H9 (cell line): ENCODE data around the gene LMX1B. TPM values are rescaled to one million over a fixed set of nuclear protein-coding genes. Genes with fewer than 3 reads are reported as not detected.

Source experiments
- DNase-seq: peaks from one replicate; pipeline ENCODE4 v3.0.0-alpha.2; 2017
- H2AFZ ChIP-seq: one replicate; pipeline ENCODE4 v1.6.1; 2013; ENCODE audit warnings: mild to moderate bottlenecking, low read length, control low read depth, moderate library complexity
- H2AK5ac ChIP-seq: 2 replicates; pipeline ENCODE4 v1.6.1; 2013; ENCODE audit warnings: low read length, control low read depth, mixed read lengths; ENCODE audit not compliant: insufficient read length
- H2BK120ac ChIP-seq: one replicate; pipeline ENCODE4 v1.6.1; 2013; ENCODE audit warnings: low read depth, mild to moderate bottlenecking, low read length, control low read depth, inconsistent platforms; ENCODE audit not compliant: poor library complexity, severe bottlenecking
- H2BK12ac ChIP-seq: 2 replicates; pipeline ENCODE4 v1.6.1; 2013; ENCODE audit warnings: low read length, control low read depth, mixed read lengths, low read depth; ENCODE audit not compliant: insufficient read length
- H2BK15ac ChIP-seq: 2 replicates; pipeline ENCODE4 v1.6.1; 2013; ENCODE audit warnings: low read depth, low read length, control low read depth
- H2BK20ac ChIP-seq: one replicate; pipeline ENCODE4 v1.6.1; 2013; ENCODE audit warnings: low read depth, mild to moderate bottlenecking, low read length, control low read depth, inconsistent platforms; ENCODE audit not compliant: poor library complexity, severe bottlenecking
- H2BK5ac ChIP-seq: 2 replicates; pipeline ENCODE4 v1.6.1; 2013; ENCODE audit warnings: low read length, control low read depth, mixed read lengths; ENCODE audit not compliant: insufficient read length
- H3K14ac ChIP-seq: 2 replicates; pipeline ENCODE4 v1.6.1; 2013; ENCODE audit warnings: low read length, control low read depth; ENCODE audit not compliant: insufficient read depth
- H3K18ac ChIP-seq: 2 replicates; pipeline ENCODE4 v1.6.1; 2013; ENCODE audit warnings: low read depth, mild to moderate bottlenecking, mixed read lengths, low read length, control low read depth; ENCODE audit not compliant: insufficient read length
- H3K23ac ChIP-seq: 2 replicates; pipeline ENCODE4 v1.6.1; 2013; ENCODE audit warnings: low read length, control low read depth, mixed read lengths, low read depth; ENCODE audit not compliant: insufficient read length
- H3K23me2 ChIP-seq: 2 replicates; pipeline ENCODE4 v1.6.1; 2013; ENCODE audit warnings: low read depth, mild to moderate bottlenecking, mixed read lengths, low read length, control low read depth; ENCODE audit not compliant: insufficient read length, poor library complexity, severe bottlenecking
- H3K27ac ChIP-seq: 2 replicates; pipeline ENCODE4 v1.5.1; 2013; ENCODE audit warnings: low read length, control low read depth, mixed read lengths, low read depth; ENCODE audit not compliant: insufficient read length
- H3K27me3 ChIP-seq: 2 replicates; pipeline ENCODE4 v1.6.1; 2013; ENCODE audit warnings: low read length, control low read depth, inconsistent platforms; ENCODE audit not compliant: insufficient read depth
- H3K4ac ChIP-seq: 2 replicates; pipeline ENCODE4 v1.6.1; 2013; ENCODE audit warnings: low read depth, mild to moderate bottlenecking, control low read depth, inconsistent platforms, low read length, moderate library complexity
- H3K4me1 ChIP-seq: 2 replicates; pipeline ENCODE4 v1.6.1; 2013; ENCODE audit warnings: low read length, control low read depth, inconsistent platforms; ENCODE audit not compliant: insufficient read depth
- H3K4me2 ChIP-seq: 2 replicates; pipeline ENCODE4 v1.6.1; 2013; ENCODE audit warnings: low read length, control low read depth, mixed read lengths; ENCODE audit not compliant: insufficient read length, insufficient read depth
- H3K56ac ChIP-seq: 2 replicates; pipeline ENCODE4 v1.6.1; 2013; ENCODE audit warnings: low read depth, mild to moderate bottlenecking, mixed read lengths, low read length, control low read depth; ENCODE audit not compliant: insufficient read length
- H3K79me1 ChIP-seq: 2 replicates; pipeline ENCODE4 v1.6.1; 2013; ENCODE audit warnings: low read depth, mild to moderate bottlenecking, moderate library complexity, low read length, control low read depth, inconsistent platforms; ENCODE audit not compliant: insufficient read depth, poor library complexity, severe bottlenecking
- H3K79me2 ChIP-seq: 2 replicates; pipeline ENCODE4 v1.6.1; 2013; ENCODE audit warnings: low read length, control low read depth, inconsistent platforms; ENCODE audit not compliant: insufficient read depth
- H3K9ac ChIP-seq: 2 replicates; pipeline ENCODE4 v1.6.1; 2013; ENCODE audit warnings: low read length, control low read depth, mixed read lengths; ENCODE audit not compliant: insufficient read length; ENCODE audit errors: extremely low read depth
- H3K9me3 ChIP-seq: one replicate; pipeline ENCODE4 v1.6.1; 2013; ENCODE audit warnings: low read depth, low read length, inconsistent platforms; ENCODE audit not compliant: control insufficient read depth
- H3T11ph ChIP-seq: one replicate; pipeline ENCODE4 v1.6.1; 2013; ENCODE audit warnings: mild to moderate bottlenecking, low read length, control low read depth, inconsistent platforms
- H4K20me1 ChIP-seq: one replicate; pipeline ENCODE4 v1.6.1; 2013; ENCODE audit not compliant: control insufficient read depth, insufficient read length, insufficient read depth
- H4K5ac ChIP-seq: 2 replicates; pipeline ENCODE4 v1.6.1; 2013; ENCODE audit warnings: low read depth, mild to moderate bottlenecking, mixed read lengths, low read length, control low read depth; ENCODE audit not compliant: insufficient read length
- H4K8ac ChIP-seq: replicated peaks from 2 replicates; pipeline ENCODE4 v1.6.1; 2013; ENCODE audit warnings: low read length, control low read depth, mixed read lengths, low read depth; ENCODE audit not compliant: insufficient read length
- H4K91ac ChIP-seq: 2 replicates; pipeline ENCODE4 v1.6.1; 2013; ENCODE audit warnings: low read depth, mild to moderate bottlenecking, moderate library complexity, mixed read lengths, low read length, control low read depth; ENCODE audit not compliant: insufficient read length
- H3K27ac Mint-ChIP-seq, 3 experiments: 2 replicates in 2 of 3; 3 replicates in 1 of 3; pipeline ENCODE4 v1.8.0; 2020 to 2021; ENCODE audit warnings: mixed read lengths in 3 of 3, mild to moderate bottlenecking in 1 of 3, moderate library complexity in 1 of 3
- H3K27me3 Mint-ChIP-seq: 2 replicates; pipeline ENCODE4 v1.8.0; 2021; ENCODE audit warnings: low read depth, mild to moderate bottlenecking, moderate library complexity, mixed read lengths
- H3K36me3 Mint-ChIP-seq, 3 experiments: 2 replicates in 2 of 3; 3 replicates in 1 of 3; pipeline ENCODE4 v1.8.0; 2020 to 2021; ENCODE audit warnings: low read depth in 3 of 3, mixed read lengths in 3 of 3; ENCODE audit not compliant: insufficient read depth in 1 of 3
- H3K4me1 Mint-ChIP-seq, 2 experiments: 2 replicates each; pipeline ENCODE4 v1.8.0; 2020; ENCODE audit warnings: mixed read lengths in 2 of 2
- H3K4me3 Mint-ChIP-seq, 2 experiments: 2 replicates in 1 of 2; 3 replicates in 1 of 2; pipeline ENCODE4 v1.8.0; 2020 to 2021; ENCODE audit warnings: mild to moderate bottlenecking in 2 of 2, mixed read lengths in 2 of 2, moderate library complexity in 1 of 2
- H3K9me3 Mint-ChIP-seq, 2 experiments: 2 replicates in 1 of 2; 3 replicates in 1 of 2; pipeline ENCODE4 v1.8.0; 2020; ENCODE audit warnings: mild to moderate bottlenecking in 2 of 2, mixed read lengths in 2 of 2, moderate library complexity in 1 of 2
- WGBS: extraction: QIAGEN DNeasy Blood & Tissue Kit; methylation state at CpG from one replicate; pipeline ENCODE4 v1.1.7; 2013; ENCODE audit warnings: missing lambda C conversion rate, low lambda C conversion rate, mixed read lengths; ENCODE audit not compliant: insufficient read length; ENCODE audit errors: extremely low coverage; 5-methylcytosine and 5-hydroxymethylcytosine counted together
- total RNA-seq: library from RNA; stranded (reverse); gene quantifications from 2 replicates; pipeline ENCODE4 v1.2.1, GENCODE V29; 2021
- TF ChIP-seq, protein P1 (sequence below): fragments of 200-600 bp; sonication (generic); conservative IDR thresholded peaks from 3 replicates; pipeline ENCODE4 v1.8.0; 2021; ENCODE audit warnings: antibody characterized with exemption, mild to moderate bottlenecking

Gene LMX1B
- total RNA-seq, 1 experiment from 2014 or later, result 0.85 TPM

DNA sequence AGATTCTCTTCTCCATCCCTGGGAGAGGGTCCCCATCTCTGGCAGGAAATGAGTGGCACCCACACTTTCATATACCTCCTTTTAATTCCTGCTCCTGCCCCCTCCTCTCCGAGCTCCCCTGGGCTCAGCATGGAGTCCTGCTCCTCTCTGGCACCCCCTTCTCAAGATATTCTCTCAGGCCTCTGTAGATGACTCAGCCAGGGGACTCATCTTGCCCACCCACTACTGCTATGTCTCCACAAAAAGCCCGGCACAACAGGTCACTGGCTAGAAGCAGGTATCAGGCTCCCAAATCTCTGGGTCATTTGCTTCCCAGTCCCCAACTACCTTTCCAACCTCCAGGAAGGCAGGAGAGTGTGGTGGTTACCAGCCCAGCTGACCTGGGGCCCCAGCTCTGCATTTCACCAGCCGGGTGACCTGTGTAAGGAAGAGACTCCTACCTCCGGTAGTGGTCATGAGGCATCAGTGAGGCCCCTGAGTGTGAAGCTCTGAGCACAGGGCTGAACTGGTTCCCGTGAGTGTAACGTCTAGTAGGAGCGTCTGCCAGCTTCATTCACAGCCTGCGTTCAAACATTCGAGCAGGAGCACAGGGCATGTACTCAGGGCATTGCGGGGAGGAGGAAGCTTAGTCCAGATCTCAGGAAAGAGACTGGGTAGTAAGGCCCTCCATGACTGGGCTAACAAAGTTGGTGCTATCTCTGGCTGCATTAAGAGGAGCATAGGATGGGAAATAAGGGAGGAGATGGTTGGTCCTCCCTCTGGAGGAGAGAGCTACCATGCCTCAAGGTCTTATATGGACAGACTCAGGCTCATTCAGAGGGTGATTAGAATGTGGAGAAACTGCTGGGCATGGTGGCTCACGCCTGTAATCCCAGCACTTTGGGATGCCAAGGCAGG lies 63.7 kb downstream of the LMX1B start:
- H3K4me1 ChIP-seq, result peaks cover 24% of the 10 kb centered on the region; the same call in 1 of the 2 replicates
- H3K23me2 ChIP-seq, result peaks cover 7% of the 10 kb centered on the region
- no peak overlapping the region for H3K23ac ChIP-seq
- no peak overlapping the region for H3K56ac ChIP-seq
- WGBS, result no CpG with 5 or more reads among the region's 11 CpGs
- H3K9me3 ChIP-seq, result no peaks in the 10 kb centered on the region
- Mint-ChIP-seq H3K27ac (peak overlapping the region in 2 of 3 experiments; percentile 1 to 53; a peak in 3 of 7 replicates), H3K27me3 (peaks cover 97% of the 10 kb centered on the region), H3K36me3 (no peaks in the 10 kb centered on the region), H3K4me3 (peak overlapping the region; percentile 30 to 50), H3K9me3 (peaks cover 0 to 3% of the 10 kb centered on the region in 2 experiments; a peak in 2 of 5 replicates), H3K4me1 (peaks cover 57 to 74% of the 10 kb centered on the region in 2 experiments)
- H2BK15ac ChIP-seq, result no peak overlapping the region
- H3K4ac ChIP-seq, result no peak overlapping the region
- peak; percentile 67 for DNase-seq
- H4K91ac ChIP-seq, result no peak overlapping the region
- H4K20me1 ChIP-seq, result no peaks in the 10 kb centered on the region
- no peak overlapping the region for H3K27ac ChIP-seq
- H2BK12ac ChIP-seq, result peak overlapping the region; percentile 1
- H4K8ac ChIP-seq, result no peak overlapping the region
- H3K14ac ChIP-seq, result no peak overlapping the region
- no peak overlapping the region for H2AFZ ChIP-seq
- TF ChIP-seq, protein P1, sequence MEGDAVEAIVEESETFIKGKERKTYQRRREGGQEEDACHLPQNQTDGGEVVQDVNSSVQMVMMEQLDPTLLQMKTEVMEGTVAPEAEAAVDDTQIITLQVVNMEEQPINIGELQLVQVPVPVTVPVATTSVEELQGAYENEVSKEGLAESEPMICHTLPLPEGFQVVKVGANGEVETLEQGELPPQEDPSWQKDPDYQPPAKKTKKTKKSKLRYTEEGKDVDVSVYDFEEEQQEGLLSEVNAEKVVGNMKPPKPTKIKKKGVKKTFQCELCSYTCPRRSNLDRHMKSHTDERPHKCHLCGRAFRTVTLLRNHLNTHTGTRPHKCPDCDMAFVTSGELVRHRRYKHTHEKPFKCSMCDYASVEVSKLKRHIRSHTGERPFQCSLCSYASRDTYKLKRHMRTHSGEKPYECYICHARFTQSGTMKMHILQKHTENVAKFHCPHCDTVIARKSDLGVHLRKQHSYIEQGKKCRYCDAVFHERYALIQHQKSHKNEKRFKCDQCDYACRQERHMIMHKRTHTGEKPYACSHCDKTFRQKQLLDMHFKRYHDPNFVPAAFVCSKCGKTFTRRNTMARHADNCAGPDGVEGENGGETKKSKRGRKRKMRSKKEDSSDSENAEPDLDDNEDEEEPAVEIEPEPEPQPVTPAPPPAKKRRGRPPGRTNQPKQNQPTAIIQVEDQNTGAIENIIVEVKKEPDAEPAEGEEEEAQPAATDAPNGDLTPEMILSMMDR, result no peak
- no peak overlapping the region for H2BK5ac ChIP-seq
- no peaks in the 10 kb centered on the region for H3K79me2 ChIP-seq
- H3K4me2 ChIP-seq, result peak overlapping the region; percentile 3
- H2BK20ac ChIP-seq, result no peak overlapping the region
- H2BK120ac ChIP-seq, result no peak overlapping the region
- H2AK5ac ChIP-seq, result no peak overlapping the region
- no peak overlapping the region for H3K18ac ChIP-seq
- H3T11ph ChIP-seq, result no peak overlapping the region
- no peak overlapping the region for H3K9ac ChIP-seq
- H3K27me3 ChIP-seq, result peaks cover 12% of the 10 kb centered on the region; the same call in 1 of the 2 replicates
- H4K5ac ChIP-seq, result no peak overlapping the region
- H3K79me1 ChIP-seq, result no peaks in the 10 kb centered on the region
